ENCODE measurements around the gene SLC50A1.

- TF ChIP-seq EZH2 (IDR thresholded peaks at IDR 0.05; ENCODE audit: borderline replicate concordance), result no peak
- TF ChIP-seq, protein P1, sequence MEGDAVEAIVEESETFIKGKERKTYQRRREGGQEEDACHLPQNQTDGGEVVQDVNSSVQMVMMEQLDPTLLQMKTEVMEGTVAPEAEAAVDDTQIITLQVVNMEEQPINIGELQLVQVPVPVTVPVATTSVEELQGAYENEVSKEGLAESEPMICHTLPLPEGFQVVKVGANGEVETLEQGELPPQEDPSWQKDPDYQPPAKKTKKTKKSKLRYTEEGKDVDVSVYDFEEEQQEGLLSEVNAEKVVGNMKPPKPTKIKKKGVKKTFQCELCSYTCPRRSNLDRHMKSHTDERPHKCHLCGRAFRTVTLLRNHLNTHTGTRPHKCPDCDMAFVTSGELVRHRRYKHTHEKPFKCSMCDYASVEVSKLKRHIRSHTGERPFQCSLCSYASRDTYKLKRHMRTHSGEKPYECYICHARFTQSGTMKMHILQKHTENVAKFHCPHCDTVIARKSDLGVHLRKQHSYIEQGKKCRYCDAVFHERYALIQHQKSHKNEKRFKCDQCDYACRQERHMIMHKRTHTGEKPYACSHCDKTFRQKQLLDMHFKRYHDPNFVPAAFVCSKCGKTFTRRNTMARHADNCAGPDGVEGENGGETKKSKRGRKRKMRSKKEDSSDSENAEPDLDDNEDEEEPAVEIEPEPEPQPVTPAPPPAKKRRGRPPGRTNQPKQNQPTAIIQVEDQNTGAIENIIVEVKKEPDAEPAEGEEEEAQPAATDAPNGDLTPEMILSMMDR (IDR thresholded peaks at IDR 0.05; ENCODE audit: poor library complexity), result no peak
- TF ChIP-seq EZH2phosphoT487 (IDR thresholded peaks at IDR 0.05; ENCODE audit: low read depth, severe bottlenecking, unreplicated experiment), result no peak
These were observed 45.9 kb downstream of the SLC50A1 start for GRCh38 chr1:155181371-155182051.
